RWPE2 (cell line): ENCODE measurements around the gene FZR1.

Experiments
- ATAC-seq: fragments of 200-7000 bp; cut with Tn5 transposase; 3 replicates; pipeline ENCODE4 v1.9.1; 2021; ENCODE audit warnings: low read depth
- DNase-seq: peaks from one replicate; pipeline ENCODE4 v3.0.0-alpha.2; 2020; ENCODE audit warnings: low spot score
- H3K27ac ChIP-seq: fragments of 450-650 bp; 2 replicates; pipeline ENCODE4 v1.5.1; 2017; ENCODE audit warnings: mild to moderate bottlenecking; ENCODE audit not compliant: poor library complexity, severe bottlenecking
- H3K27me3 ChIP-seq: fragments of 250-450 bp; sonication (Bioruptor Pico); 2 replicates; pipeline ENCODE4 v1.5.1; 2021; ENCODE audit warnings: mild to moderate bottlenecking, moderate library complexity; ENCODE audit not compliant: insufficient read depth, poor library complexity, severe bottlenecking
- H3K36me3 ChIP-seq: fragments of 250-450 bp; sonication (Bioruptor Pico); 2 replicates; pipeline ENCODE4 v1.5.1; 2020; ENCODE audit warnings: low read depth, mild to moderate bottlenecking, moderate library complexity
- H3K4me1 ChIP-seq: fragments of 250-450 bp; sonication (Bioruptor Pico); 2 replicates; pipeline ENCODE4 v1.5.1; 2021; ENCODE audit warnings: mild to moderate bottlenecking, moderate library complexity; ENCODE audit not compliant: insufficient read depth, poor library complexity, severe bottlenecking
- H3K4me3 ChIP-seq: fragments of 250-450 bp; sonication (Bioruptor Pico); 2 replicates; pipeline ENCODE4 v1.5.1; 2021; ENCODE audit warnings: mild to moderate bottlenecking, moderate library complexity; ENCODE audit not compliant: severe bottlenecking
- H3K9me3 ChIP-seq: fragments of 250-450 bp; sonication (Bioruptor Pico); 2 replicates; pipeline ENCODE4 v1.5.1; 2021; ENCODE audit warnings: mild to moderate bottlenecking, moderate library complexity; ENCODE audit not compliant: severe bottlenecking
- CTCF ChIP-seq: fragments of 450-650 bp; IDR thresholded peaks from one replicate; pipeline ENCODE4 v1.5.1; 2017; ENCODE audit warnings: mild to moderate bottlenecking, moderate library complexity; ENCODE audit not compliant: poor library complexity, severe bottlenecking

The FZR1 gene

GRCh38 chr19:3531716-3532115 is 25.6 kb downstream of the FZR1 start:
- TF ChIP-seq CTCF = no peak
- no peaks in the 10 kb centered on the region for H3K9me3 ChIP-seq
- H3K27ac ChIP-seq = no peak overlapping the region
- DNase-seq (no peak), ATAC-seq (no peak)
- no peaks in the 10 kb centered on the region for H3K27me3 ChIP-seq
- H3K4me1 ChIP-seq = no peaks in the 10 kb centered on the region
- no peak overlapping the region for H3K4me3 ChIP-seq
- peaks cover 39% of the 10 kb centered on the region for H3K36me3 ChIP-seq

DNA sequence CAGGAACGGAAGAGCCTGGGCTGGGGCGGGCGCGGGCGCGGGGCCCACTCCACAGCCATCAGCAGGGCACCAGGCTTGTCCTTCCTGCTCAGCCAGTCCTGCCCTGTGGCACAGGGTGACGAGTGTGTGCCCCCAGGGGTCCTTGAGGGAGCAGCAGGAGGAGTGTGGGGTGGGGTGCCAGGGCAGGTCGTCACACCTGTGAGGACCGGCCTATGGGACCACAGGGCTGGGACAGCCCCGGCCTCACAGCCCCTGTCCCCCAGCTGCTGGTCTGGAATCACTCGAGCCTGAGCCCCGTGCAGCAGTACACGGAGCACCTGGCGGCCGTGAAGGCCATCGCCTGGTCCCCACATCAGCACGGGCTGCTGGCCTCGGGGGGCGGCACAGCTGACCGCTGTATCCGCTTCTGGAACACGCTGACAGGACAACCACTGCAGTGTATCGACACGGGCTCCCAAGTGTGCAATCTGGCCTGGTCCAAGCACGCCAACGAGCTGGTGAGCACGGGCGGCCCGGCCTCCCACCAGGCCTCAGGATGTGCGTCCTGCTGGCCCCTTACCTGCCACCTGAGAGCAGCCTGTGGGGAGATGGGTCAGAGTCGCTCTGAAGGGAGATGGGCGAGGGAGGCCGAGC is 26.2 kb downstream of the FZR1 start:
- Histone ChIP-seq H3K9me3 (no peaks in the 10 kb centered on the region), H3K27me3 (no peaks in the 10 kb centered on the region), H3K4me3 (no peak overlapping the region), H3K36me3 (peaks cover 33% of the 10 kb centered on the region), H3K4me1 (no peaks in the 10 kb centered on the region), H3K27ac (no peak overlapping the region)
- no peak for TF ChIP-seq CTCF
- ATAC-seq (no peak), DNase-seq (no peak)

DNA sequence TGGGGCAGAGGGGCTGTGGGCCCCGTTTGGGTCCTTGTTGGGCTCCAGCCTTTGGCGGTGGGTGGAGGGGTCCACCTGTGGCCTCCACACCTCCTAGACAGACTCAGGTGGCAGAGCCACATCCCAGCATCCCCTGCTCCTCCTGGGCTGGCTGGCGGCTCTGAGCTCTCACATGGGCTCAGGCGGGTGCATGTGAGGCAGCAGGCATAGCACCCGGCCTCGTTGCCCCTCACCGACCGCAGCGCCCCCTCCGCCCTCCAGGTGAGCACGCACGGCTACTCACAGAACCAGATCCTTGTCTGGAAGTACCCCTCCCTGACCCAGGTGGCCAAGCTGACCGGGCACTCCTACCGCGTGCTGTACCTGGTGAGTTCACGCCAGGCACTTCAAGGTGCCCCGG is 26.9 kb downstream of the FZR1 start:
- no peak for TF ChIP-seq CTCF
- Histone ChIP-seq H3K36me3 (peaks cover 28% of the 10 kb centered on the region), H3K27ac (no peak overlapping the region), H3K27me3 (no peaks in the 10 kb centered on the region), H3K9me3 (no peaks in the 10 kb centered on the region), H3K4me1 (no peaks in the 10 kb centered on the region), H3K4me3 (no peak overlapping the region)
- no peak for DNase-seq
- no peak for ATAC-seq

DNA sequence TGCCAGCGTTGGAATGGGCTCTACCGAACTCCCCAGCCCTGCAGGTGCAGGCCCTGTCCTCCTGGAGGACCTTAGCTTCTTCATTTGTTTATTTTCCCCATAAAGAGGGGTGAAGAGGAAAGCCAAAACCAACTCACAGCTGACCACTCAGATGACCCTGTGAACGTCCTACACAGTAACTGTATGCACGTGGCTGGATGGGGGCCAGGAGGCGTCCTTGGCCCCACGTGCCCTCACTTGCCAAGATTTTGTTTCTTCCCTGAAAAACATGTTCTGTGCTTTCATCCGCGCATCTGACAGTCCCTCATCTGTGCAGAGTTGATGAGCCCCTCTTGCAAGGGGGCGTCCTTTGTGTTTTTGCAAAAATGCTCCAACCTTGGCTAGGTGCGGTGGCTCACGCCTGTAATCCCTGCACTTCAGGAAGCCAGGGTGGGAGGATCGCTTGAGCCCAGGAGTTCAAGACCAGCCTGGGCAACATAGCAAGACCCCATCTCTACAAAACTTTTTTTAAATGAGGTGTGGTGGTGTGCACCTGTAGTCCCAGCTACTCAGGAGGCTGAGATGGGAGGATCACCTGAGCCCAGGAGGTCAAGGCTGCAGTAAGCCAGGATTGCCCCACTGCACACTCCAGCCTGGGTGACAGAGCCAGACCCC is 27.6 kb downstream of the FZR1 start:
- no peak for TF ChIP-seq CTCF
- H3K27me3 ChIP-seq = no peaks in the 10 kb centered on the region
- ATAC-seq (no peak), DNase-seq (no peak)
- H3K4me1 ChIP-seq = no peaks in the 10 kb centered on the region
- no peak overlapping the region for H3K27ac ChIP-seq
- H3K36me3 ChIP-seq = peaks cover 28% of the 10 kb centered on the region
- H3K4me3 ChIP-seq = no peak overlapping the region
- no peaks in the 10 kb centered on the region for H3K9me3 ChIP-seq
